Measurements from ENCODE around the gene CEP162.

- no peak for TF ChIP-seq CTCF (IDR thresholded peaks at IDR 0.05)
- no peak for TF ChIP-seq OVOL2 (CRISPR knock-in tag; IDR thresholded peaks at IDR 0.05; ENCODE audit: borderline replicate concordance)
- no peak for TF ChIP-seq E2F4 (CRISPR knock-in tag; IDR thresholded peaks at IDR 0.05; ENCODE audit: borderline replicate concordance, low read depth)
- no peak for TF ChIP-seq AFF4 (CRISPR knock-in tag; IDR thresholded peaks at IDR 0.05; ENCODE audit: borderline replicate concordance)
- TF ChIP-seq TEAD4 (CRISPR knock-in tag; IDR thresholded peaks at IDR 0.05) = no peak
- no peak for TF ChIP-seq ZNF263 (CRISPR knock-in tag; IDR thresholded peaks at IDR 0.05; ENCODE audit: low read depth)
- no peak for TF ChIP-seq SP1 (CRISPR knock-in tag; conservative IDR thresholded peaks at IDR 0.05)
- TF ChIP-seq USF1 (CRISPR knock-in tag; IDR thresholded peaks at IDR 0.05) = no peak
- no peak for TF ChIP-seq NFE2L1 (CRISPR knock-in tag; IDR thresholded peaks at IDR 0.05)
- no peak for TF ChIP-seq MLX (CRISPR knock-in tag; IDR thresholded peaks at IDR 0.05)
- TF ChIP-seq JUN (CRISPR knock-in tag; IDR thresholded peaks at IDR 0.05) = no peak
- no peak for TF ChIP-seq E2F1 (CRISPR knock-in tag; IDR thresholded peaks at IDR 0.05)
These were observed 32.8 kb upstream of the CEP162 start for GRCh38 chr6:84260196-84260595.

Measured in WTC11 (cell line).